Progenitor cell of endocrine pancreas (in vitro differentiated cells): ENCODE data around the gene NEK1. TPM values are rescaled to one million over a fixed set of nuclear protein-coding genes. Genes with fewer than 3 reads are reported as not detected.

ENCODE experiments used
- DNase-seq: peaks from one replicate; pipeline ENCODE4 v3.0.0; 2021; ENCODE audit warnings: low spot score; ENCODE audit not compliant: unreplicated experiment
- H3K27ac Mint-ChIP-seq: 2 replicates; pipeline ENCODE4 v1.8.0; 2021; ENCODE audit warnings: mild to moderate bottlenecking, moderate library complexity, mixed read lengths
- H3K27me3 Mint-ChIP-seq: 2 replicates; pipeline ENCODE4 v1.8.0; 2021; ENCODE audit warnings: mixed read lengths
- H3K36me3 Mint-ChIP-seq: 2 replicates; pipeline ENCODE4 v1.8.0; 2022; ENCODE audit warnings: mixed read lengths; ENCODE audit not compliant: insufficient read depth
- H3K4me1 Mint-ChIP-seq: 2 replicates; pipeline ENCODE4 v1.8.0; 2021; ENCODE audit warnings: low read depth, mixed read lengths
- H3K4me3 Mint-ChIP-seq: 2 replicates; pipeline ENCODE4 v1.8.0; 2021; ENCODE audit warnings: low read depth, mild to moderate bottlenecking, moderate library complexity, mixed read lengths
- H3K9me3 Mint-ChIP-seq: 2 replicates; pipeline ENCODE4 v1.8.0; 2021; ENCODE audit warnings: low read depth, mixed read lengths
- CTCF ChIP-seq: fragments of 200-600 bp; sonication (generic); IDR thresholded peaks from one replicate; pipeline ENCODE4 v1.5.0; 2021; ENCODE audit warnings: antibody characterized with exemption, mild to moderate bottlenecking; ENCODE audit not compliant: unreplicated experiment
- total RNA-seq: library from RNA; stranded (reverse); gene quantifications from 2 replicates; pipeline ENCODE4 v1.2.1, GENCODE V29; 2021

Gene NEK1
- total RNA-seq, 1 donor from 2014 or later = 15.0 TPM

- no peak for DNase-seq
- H3K4me1 Mint-ChIP-seq = peaks cover 6% of the 10 kb centered on the region
- H3K27ac Mint-ChIP-seq = no peak overlapping the region
- no peak for TF ChIP-seq CTCF
- H3K36me3 Mint-ChIP-seq = peaks cover 39% of the 10 kb centered on the region
- peaks cover 41% of the 10 kb centered on the region for H3K9me3 Mint-ChIP-seq
- no peaks in the 10 kb centered on the region for H3K27me3 Mint-ChIP-seq
- no peak overlapping the region for H3K4me3 Mint-ChIP-seq
These were observed 168.6 kb downstream of the NEK1 start for GRCh38 chr4:169443748-169444147.

GRCh38 chr4:169440446-169440845, 171.9 kb downstream of the NEK1 start:
- H3K36me3 Mint-ChIP-seq = peaks cover 21% of the 10 kb centered on the region
- DNase-seq = no peak
- no peak for TF ChIP-seq CTCF
- H3K27ac Mint-ChIP-seq = no peak overlapping the region
- H3K4me3 Mint-ChIP-seq = no peak overlapping the region
- H3K4me1 Mint-ChIP-seq = peaks cover 18% of the 10 kb centered on the region
- peaks cover 27% of the 10 kb centered on the region for H3K9me3 Mint-ChIP-seq
- no peaks in the 10 kb centered on the region for H3K27me3 Mint-ChIP-seq

GRCh38 chr4:169439244-169439643, 173.1 kb downstream of the NEK1 start:
- Mint-ChIP-seq H3K36me3 (peaks cover 14% of the 10 kb centered on the region), H3K9me3 (peaks cover 15% of the 10 kb centered on the region), H3K4me1 (peaks cover 18% of the 10 kb centered on the region), H3K27me3 (no peaks in the 10 kb centered on the region), H3K4me3 (no peak overlapping the region), H3K27ac (no peak overlapping the region)
- no peak for TF ChIP-seq CTCF
- no peak for DNase-seq

GRCh38 chr4:169438057-169438480, 174.3 kb downstream of the NEK1 start:
- no peak overlapping the region for H3K27ac Mint-ChIP-seq
- H3K27me3 Mint-ChIP-seq = no peaks in the 10 kb centered on the region
- H3K4me1 Mint-ChIP-seq = peaks cover 18% of the 10 kb centered on the region
- no peak overlapping the region for H3K4me3 Mint-ChIP-seq
- no peak for TF ChIP-seq CTCF
- DNase-seq = no peak
- peaks cover 5% of the 10 kb centered on the region for H3K36me3 Mint-ChIP-seq
- H3K9me3 Mint-ChIP-seq = peaks cover 6% of the 10 kb centered on the region

GRCh38 chr4:169437299-169438047, 174.9 kb downstream of the NEK1 start:
- Mint-ChIP-seq H3K4me3 (no peak overlapping the region), H3K9me3 (peaks cover 4% of the 10 kb centered on the region), H3K36me3 (peaks cover 4% of the 10 kb centered on the region), H3K4me1 (peaks cover 18% of the 10 kb centered on the region), H3K27me3 (no peaks in the 10 kb centered on the region), H3K27ac (no peak overlapping the region)
- TF ChIP-seq CTCF = no peak
- DNase-seq = no peak
